ENCODE data around the gene ACTN4. TPM values are rescaled to one million over a fixed set of nuclear protein-coding genes. Genes with fewer than 3 reads are reported as not detected.

The ACTN4 gene
- total RNA-seq, 2 experiments from 2014 or later = 236 to 252 TPM

- POLR2A ChIA-PET = no interaction called here
- DNase-seq (no peak), ATAC-seq (ENCODE audit: low read depth) (no peak)
- H3K36me3 Mint-ChIP-seq = peaks cover 13% of the 10 kb centered on the region
- no peak overlapping the region for H3K27ac Mint-ChIP-seq
- H3K4me3 Mint-ChIP-seq = no peak overlapping the region
- no peaks in the 10 kb centered on the region for H3K9me3 Mint-ChIP-seq
- H3K27me3 Mint-ChIP-seq = no peaks in the 10 kb centered on the region
- peaks cover 4% of the 10 kb centered on the region for H3K4me1 Mint-ChIP-seq
These were observed 63.7 kb downstream of the ACTN4 start for GRCh38 chr19:38710928-38711725.

GRCh38 chr19:38711726-38712153, 64.3 kb downstream of the ACTN4 start:
- POLR2A ChIA-PET = no interaction called here
- peaks cover 4% of the 10 kb centered on the region for H3K4me1 Mint-ChIP-seq
- DNase-seq = no peak
- no peak overlapping the region for H3K27ac Mint-ChIP-seq
- H3K4me3 Mint-ChIP-seq = no peak overlapping the region
- H3K9me3 Mint-ChIP-seq = no peaks in the 10 kb centered on the region
- H3K27me3 Mint-ChIP-seq = no peaks in the 10 kb centered on the region
- ATAC-seq (ENCODE audit: low read depth) = no peak
- peaks cover 13% of the 10 kb centered on the region for H3K36me3 Mint-ChIP-seq

GRCh38 chr19:38712161-38712748, 64.8 kb downstream of the ACTN4 start:
- peaks cover 4% of the 10 kb centered on the region for H3K4me1 Mint-ChIP-seq
- H3K4me3 Mint-ChIP-seq = no peak overlapping the region
- ATAC-seq (ENCODE audit: low read depth) (no peak), DNase-seq (no peak)
- no peak overlapping the region for H3K27ac Mint-ChIP-seq
- peaks cover 13% of the 10 kb centered on the region for H3K36me3 Mint-ChIP-seq
- no peaks in the 10 kb centered on the region for H3K27me3 Mint-ChIP-seq
- POLR2A ChIA-PET = no interaction called here
- no peaks in the 10 kb centered on the region for H3K9me3 Mint-ChIP-seq

GRCh38 chr19:38713227-38713649, 65.8 kb downstream of the ACTN4 start:
- H3K36me3 Mint-ChIP-seq = peaks cover 13% of the 10 kb centered on the region
- H3K9me3 Mint-ChIP-seq = no peaks in the 10 kb centered on the region
- ATAC-seq (ENCODE audit: low read depth) (no peak), DNase-seq (no peak)
- peaks cover 4% of the 10 kb centered on the region for H3K4me1 Mint-ChIP-seq
- no peaks in the 10 kb centered on the region for H3K27me3 Mint-ChIP-seq
- no peak overlapping the region for H3K4me3 Mint-ChIP-seq
- H3K27ac Mint-ChIP-seq = no peak overlapping the region
- POLR2A ChIA-PET = no interaction called here

- POLR2A ChIA-PET = no interaction called here
- Mint-ChIP-seq H3K9me3 (no peaks in the 10 kb centered on the region), H3K4me1 (peaks cover 4% of the 10 kb centered on the region), H3K4me3 (no peak overlapping the region), H3K27ac (no peak overlapping the region), H3K36me3 (peaks cover 13% of the 10 kb centered on the region), H3K27me3 (no peaks in the 10 kb centered on the region)
- ATAC-seq (ENCODE audit: low read depth) (no peak), DNase-seq (no peak)
These were observed 66.4 kb downstream of the ACTN4 start for GRCh38 chr19:38713865-38714264.

- H3K4me1 Mint-ChIP-seq = peaks cover 4% of the 10 kb centered on the region
- ATAC-seq (ENCODE audit: low read depth) (no peak), DNase-seq (no peak)
- H3K9me3 Mint-ChIP-seq = no peaks in the 10 kb centered on the region
- H3K27me3 Mint-ChIP-seq = no peaks in the 10 kb centered on the region
- peaks cover 13% of the 10 kb centered on the region for H3K36me3 Mint-ChIP-seq
- H3K4me3 Mint-ChIP-seq = no peak overlapping the region
- no peak overlapping the region for H3K27ac Mint-ChIP-seq
- POLR2A ChIA-PET = no interaction called here
These were observed 66.9 kb downstream of the ACTN4 start for GRCh38 chr19:38714354-38714778.

- no peak for DNase-seq
- Mint-ChIP-seq H3K4me1 (peaks cover 2% of the 10 kb centered on the region), H3K4me3 (no peak overlapping the region), H3K27me3 (no peaks in the 10 kb centered on the region), H3K9me3 (no peaks in the 10 kb centered on the region), H3K36me3 (peaks cover 9% of the 10 kb centered on the region), H3K27ac (no peak overlapping the region)
- ATAC-seq (ENCODE audit: low read depth) = no peak
- POLR2A ChIA-PET = no interaction called here
These were observed 68.1 kb downstream of the ACTN4 start for GRCh38 chr19:38715555-38715954.

GRCh38 chr19:38717051-38717450, 69.6 kb downstream of the ACTN4 start:
- Mint-ChIP-seq H3K4me3 (no peak overlapping the region), H3K27ac (no peak overlapping the region), H3K4me1 (peaks cover 2% of the 10 kb centered on the region), H3K9me3 (no peaks in the 10 kb centered on the region), H3K27me3 (no peaks in the 10 kb centered on the region), H3K36me3 (peaks cover 8% of the 10 kb centered on the region)
- POLR2A ChIA-PET = no interaction called here
- ATAC-seq (ENCODE audit: low read depth) (no peak), DNase-seq (no peak)

GRCh38 chr19:38717855-38718254, 70.4 kb downstream of the ACTN4 start:
- ATAC-seq (ENCODE audit: low read depth) (no peak), DNase-seq (no peak)
- Mint-ChIP-seq H3K36me3 (peaks cover 8% of the 10 kb centered on the region), H3K27me3 (no peaks in the 10 kb centered on the region), H3K4me1 (peaks cover 2% of the 10 kb centered on the region), H3K4me3 (no peak overlapping the region), H3K27ac (no peak overlapping the region), H3K9me3 (no peaks in the 10 kb centered on the region)
- POLR2A ChIA-PET = no interaction called here

- POLR2A ChIA-PET = interaction anchor here (0.5 to 1.1 kb wide), 2 partner anchors 30 to 781 kb away, joined by 3 read pairs; no protein-coding TSS in a partner anchor
- Mint-ChIP-seq H3K9me3 (no peaks in the 10 kb centered on the region), H3K27me3 (no peaks in the 10 kb centered on the region), H3K36me3 (peaks cover 5% of the 10 kb centered on the region), H3K27ac (no peak overlapping the region), H3K4me1 (no peaks in the 10 kb centered on the region), H3K4me3 (no peak overlapping the region)
- ATAC-seq (ENCODE audit: low read depth) (no peak), DNase-seq (no peak)
These were observed 71.5 kb downstream of the ACTN4 start for GRCh38 chr19:38718747-38719543.

GRCh38 chr19:38719761-38720558, 72.5 kb downstream of the ACTN4 start:
- peaks cover 3% of the 10 kb centered on the region for H3K36me3 Mint-ChIP-seq
- no peaks in the 10 kb centered on the region for H3K9me3 Mint-ChIP-seq

GRCh38 chr19:38720559-38721236, 73.2 kb downstream of the ACTN4 start:
- H3K27ac Mint-ChIP-seq = no peak overlapping the region
- POLR2A ChIA-PET = no interaction called here
- H3K4me1 Mint-ChIP-seq = no peaks in the 10 kb centered on the region
- no peak for ATAC-seq (ENCODE audit: low read depth)
- H3K4me3 Mint-ChIP-seq = no peak overlapping the region
- DNase-seq = no peak
- H3K9me3 Mint-ChIP-seq = no peaks in the 10 kb centered on the region
- peaks cover 3% of the 10 kb centered on the region for H3K36me3 Mint-ChIP-seq
- H3K27me3 Mint-ChIP-seq = no peaks in the 10 kb centered on the region

More at GRCh38 chr19:38719761-38720558, 72.5 kb downstream of the ACTN4 start:
- Mint-ChIP-seq H3K4me1 (no peaks in the 10 kb centered on the region), H3K27me3 (no peaks in the 10 kb centered on the region), H3K4me3 (no peak overlapping the region), H3K27ac (no peak overlapping the region)
- DNase-seq (no peak), ATAC-seq (ENCODE audit: low read depth) (no peak)
- POLR2A ChIA-PET = no interaction called here
